GM12878 (cell line): Measurements from ENCODE around the gene DDX20.

Source experiments
- CEBPB ChIP-seq, 2 experiments: fragments of 150-350 bp in 1 of 2; IDR thresholded peaks; 2 replicates each; pipeline ENCODE4 v1.6.1; 2012 to 2014; ENCODE audit warnings: low read depth in 2 of 2, low read length in 2 of 2, borderline replicate concordance in 1 of 2, inconsistent platforms in 1 of 2
- PAX5 ChIP-seq: IDR thresholded peaks from 2 replicates; pipeline ENCODE4 v1.6.1; 2011; ENCODE audit warnings: low read depth, low read length, borderline replicate concordance
- POLR2AphosphoS5 ChIP-seq: IDR thresholded peaks from 2 replicates; pipeline ENCODE4 v1.6.1; 2011; ENCODE audit warnings: mild to moderate bottlenecking, low read length, inconsistent platforms
- TF ChIP-seq, protein P1 (sequence below), 3 experiments: IDR thresholded peaks in 2 of 3; conservative IDR thresholded peaks in 1 of 3; 2 replicates each; pipeline ENCODE4 v1.5.1; 2011; ENCODE audit warnings: low read depth in 3 of 3, low read length in 3 of 3, mild to moderate bottlenecking in 3 of 3, control low read depth in 2 of 3, moderate library complexity in 2 of 3, inconsistent platforms in 1 of 3, mixed read lengths in 1 of 3; ENCODE audit not compliant: control insufficient read depth in 2 of 3, insufficient read depth in 1 of 3; ENCODE audit errors: extremely low read depth in 1 of 3
- TF ChIP-seq, protein P2 (sequence below): IDR thresholded peaks from 2 replicates; pipeline ENCODE4 v1.6.1; 2011; ENCODE audit warnings: borderline replicate concordance, low read depth, mild to moderate bottlenecking, moderate library complexity, mixed read lengths, low read length; ENCODE audit not compliant: insufficient read depth; ENCODE audit errors: extremely low read length
- TF ChIP-seq, protein P3 (sequence below): IDR thresholded peaks from 2 replicates; pipeline ENCODE4 v1.6.1; 2012; ENCODE audit warnings: low read depth, low read length, improper control_type of control experiment

DNA sequence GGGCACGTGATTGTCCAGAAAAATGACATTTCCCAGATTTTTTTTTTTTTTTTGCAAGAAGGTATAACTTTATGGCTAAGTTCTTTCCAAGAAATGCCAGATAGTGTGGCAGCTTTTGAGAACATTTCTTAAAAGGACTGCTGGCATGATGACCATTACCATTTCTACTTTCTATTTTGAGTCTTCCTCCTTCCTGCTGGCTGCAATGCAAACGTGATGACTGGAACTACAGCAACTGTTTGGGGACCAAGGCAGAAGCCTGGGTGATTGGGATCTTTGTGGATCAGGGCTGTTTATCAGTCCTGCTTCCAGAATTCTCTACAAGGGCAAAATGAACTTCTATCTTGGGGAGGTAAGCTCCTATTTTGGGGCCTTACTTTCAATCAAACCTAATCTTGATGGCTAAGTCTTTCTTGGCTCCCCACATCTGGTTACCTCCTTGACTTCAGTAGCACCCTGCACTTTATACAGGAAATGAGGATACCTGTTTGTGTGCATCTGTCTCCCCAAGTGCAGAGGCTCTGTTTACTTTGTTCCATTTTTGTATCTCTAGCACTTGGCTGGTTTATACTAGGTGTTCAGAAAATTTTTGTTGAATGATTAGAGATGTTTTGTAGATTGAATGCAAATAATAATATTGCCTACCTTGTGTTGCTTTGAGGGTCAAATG is 3.7 kb upstream of the DDX20 start:
- TF ChIP-seq PAX5 (no peak), CEBPB (IDR thresholded peaks at IDR 0.05; ENCODE audit: borderline replicate concordance in 1 of 2, low read depth in 2 of 2, low read length in 2 of 2) (no peak), POLR2AphosphoS5 (no peak)
- TF ChIP-seq, protein P1, sequence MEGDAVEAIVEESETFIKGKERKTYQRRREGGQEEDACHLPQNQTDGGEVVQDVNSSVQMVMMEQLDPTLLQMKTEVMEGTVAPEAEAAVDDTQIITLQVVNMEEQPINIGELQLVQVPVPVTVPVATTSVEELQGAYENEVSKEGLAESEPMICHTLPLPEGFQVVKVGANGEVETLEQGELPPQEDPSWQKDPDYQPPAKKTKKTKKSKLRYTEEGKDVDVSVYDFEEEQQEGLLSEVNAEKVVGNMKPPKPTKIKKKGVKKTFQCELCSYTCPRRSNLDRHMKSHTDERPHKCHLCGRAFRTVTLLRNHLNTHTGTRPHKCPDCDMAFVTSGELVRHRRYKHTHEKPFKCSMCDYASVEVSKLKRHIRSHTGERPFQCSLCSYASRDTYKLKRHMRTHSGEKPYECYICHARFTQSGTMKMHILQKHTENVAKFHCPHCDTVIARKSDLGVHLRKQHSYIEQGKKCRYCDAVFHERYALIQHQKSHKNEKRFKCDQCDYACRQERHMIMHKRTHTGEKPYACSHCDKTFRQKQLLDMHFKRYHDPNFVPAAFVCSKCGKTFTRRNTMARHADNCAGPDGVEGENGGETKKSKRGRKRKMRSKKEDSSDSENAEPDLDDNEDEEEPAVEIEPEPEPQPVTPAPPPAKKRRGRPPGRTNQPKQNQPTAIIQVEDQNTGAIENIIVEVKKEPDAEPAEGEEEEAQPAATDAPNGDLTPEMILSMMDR (IDR thresholded peaks at IDR 0.05 in 2 of 3, conservative IDR thresholded peaks at IDR 0.05 in 1 of 3; ENCODE audit: control insufficient read depth in 2 of 3, extremely low read depth in 1 of 3, insufficient read depth in 1 of 3, low read depth in 3 of 3, low read length in 3 of 3): no peak
- TF ChIP-seq, protein P2, sequence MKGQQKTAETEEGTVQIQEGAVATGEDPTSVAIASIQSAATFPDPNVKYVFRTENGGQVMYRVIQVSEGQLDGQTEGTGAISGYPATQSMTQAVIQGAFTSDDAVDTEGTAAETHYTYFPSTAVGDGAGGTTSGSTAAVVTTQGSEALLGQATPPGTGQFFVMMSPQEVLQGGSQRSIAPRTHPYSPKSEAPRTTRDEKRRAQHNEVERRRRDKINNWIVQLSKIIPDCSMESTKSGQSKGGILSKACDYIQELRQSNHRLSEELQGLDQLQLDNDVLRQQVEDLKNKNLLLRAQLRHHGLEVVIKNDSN: no peak
- TF ChIP-seq, protein P3, sequence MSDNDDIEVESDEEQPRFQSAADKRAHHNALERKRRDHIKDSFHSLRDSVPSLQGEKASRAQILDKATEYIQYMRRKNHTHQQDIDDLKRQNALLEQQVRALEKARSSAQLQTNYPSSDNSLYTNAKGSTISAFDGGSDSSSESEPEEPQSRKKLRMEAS: no peak
